ENCODE data around the gene MBTD1.
"Not testable (repeated sequence)": the region's sequence is repeated elsewhere in the genome, so short reads cannot be mapped to it uniquely, and the experiment has no call there.

Gene MBTD1

DNA sequence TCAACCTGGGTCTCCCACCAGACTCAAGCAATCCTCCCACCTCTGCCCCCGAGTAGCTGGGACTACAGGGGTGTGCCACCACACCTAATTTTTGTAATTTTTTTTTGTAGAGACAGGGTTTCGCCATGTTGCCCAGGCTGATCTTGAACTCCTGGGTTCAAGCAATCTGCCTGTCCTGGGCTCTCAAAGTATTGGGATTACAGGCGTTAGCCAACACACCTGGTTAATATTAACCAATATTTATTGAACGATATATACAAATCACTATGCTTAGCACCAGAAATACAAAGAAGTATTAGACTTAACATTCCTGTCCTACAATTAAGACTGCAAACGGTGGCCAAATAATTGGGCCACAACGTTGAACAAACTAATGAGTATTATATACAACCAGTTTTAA lies 4.2 kb downstream of the MBTD1 start:
- no peak for DNase-seq (ENCODE audit: low read depth in 3 of 3)

DNA sequence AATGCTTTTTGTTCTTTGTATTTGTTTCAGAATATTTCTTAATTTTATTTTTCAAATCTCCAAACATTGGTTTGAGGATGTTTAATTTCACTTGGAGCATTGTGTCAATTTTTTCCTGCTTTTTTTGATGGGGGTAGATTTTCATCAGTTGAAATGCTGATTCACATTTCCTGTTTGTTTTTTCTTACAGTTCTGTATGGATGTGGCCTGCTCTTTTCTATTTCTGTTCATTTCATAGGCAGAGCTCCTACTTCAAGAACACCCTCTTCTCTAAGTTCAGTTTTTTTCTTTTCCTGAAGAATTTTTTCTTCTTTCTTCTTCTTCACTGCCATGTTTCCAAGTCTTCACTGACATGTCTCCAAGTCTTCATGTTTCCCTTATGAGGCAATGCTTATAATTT lies 8.8 kb downstream of the MBTD1 start:
- DNase-seq (ENCODE audit: low read depth in 3 of 3) = no peak

DNA sequence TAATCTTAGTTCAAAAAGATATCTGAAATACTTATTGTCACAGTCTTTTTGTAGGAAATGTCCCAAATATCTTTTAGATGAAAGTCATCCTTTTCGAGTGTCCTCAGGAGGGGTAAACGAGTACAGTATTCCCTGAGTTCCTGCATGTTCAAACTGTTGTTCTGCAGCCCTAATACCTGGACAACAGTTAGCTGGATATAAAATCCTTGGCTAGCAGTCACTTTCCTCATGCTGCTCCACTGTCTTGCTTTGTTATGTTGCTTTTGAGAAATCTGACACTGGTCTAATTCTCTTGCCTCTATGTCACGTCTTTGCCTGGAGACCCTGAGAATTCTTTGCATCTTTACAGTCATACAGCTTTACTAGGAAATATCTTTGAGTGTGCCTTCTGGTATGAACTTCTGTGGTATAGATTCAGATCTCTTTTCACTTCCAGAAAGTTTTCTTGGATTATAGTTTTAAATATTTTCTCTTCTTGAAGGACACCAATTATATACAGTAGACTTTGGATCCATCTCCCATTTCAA lies 9.5 kb downstream of the MBTD1 start:
- DNase-seq (ENCODE audit: low read depth in 3 of 3) = no peak

DNA sequence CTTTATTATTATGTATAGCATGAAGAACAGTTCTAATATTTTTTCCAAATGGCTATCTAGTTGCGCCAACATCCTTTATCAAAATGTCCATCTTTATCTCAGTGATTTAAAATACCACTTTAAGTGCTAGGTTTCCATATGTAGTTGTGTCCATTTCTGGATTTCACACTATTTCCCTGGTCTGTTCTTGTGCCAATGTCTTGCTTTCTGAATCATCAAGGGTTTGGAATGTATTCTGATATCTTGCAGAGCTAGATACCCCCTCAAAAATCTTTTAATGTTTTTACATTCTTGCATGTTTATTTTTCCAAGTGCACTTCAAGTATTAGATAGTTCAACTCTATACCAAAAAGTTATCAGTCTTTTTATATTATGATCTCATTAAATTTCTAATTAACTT lies 14.3 kb downstream of the MBTD1 start:
- no peak for DNase-seq (ENCODE audit: low read depth in 3 of 3)

DNA sequence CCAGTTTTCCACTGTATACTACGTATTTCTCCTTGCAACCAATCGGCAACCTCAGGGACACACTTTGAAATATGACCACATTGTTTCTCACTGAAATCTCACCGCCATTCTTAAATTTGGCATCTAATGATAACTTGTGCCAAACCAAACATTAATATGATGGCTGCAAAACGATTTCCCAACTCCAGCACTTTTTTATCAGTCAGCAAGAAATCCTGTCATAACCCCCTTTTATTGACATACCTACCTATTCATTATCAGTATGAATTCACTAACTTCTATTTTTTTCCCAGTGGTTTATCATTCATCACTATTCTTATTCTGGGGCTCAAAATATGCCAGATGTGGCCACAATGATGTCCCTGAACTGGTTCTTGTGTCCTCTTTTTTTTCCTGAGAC lies 15.8 kb downstream of the MBTD1 start:
- DNase-seq (ENCODE audit: low read depth in 3 of 3) = no peak

GRCh38 chr17:51240275-51240674 lies 19.6 kb downstream of the MBTD1 start:
- DNase-seq (ENCODE audit: low read depth in 3 of 3) = no peak

DNA sequence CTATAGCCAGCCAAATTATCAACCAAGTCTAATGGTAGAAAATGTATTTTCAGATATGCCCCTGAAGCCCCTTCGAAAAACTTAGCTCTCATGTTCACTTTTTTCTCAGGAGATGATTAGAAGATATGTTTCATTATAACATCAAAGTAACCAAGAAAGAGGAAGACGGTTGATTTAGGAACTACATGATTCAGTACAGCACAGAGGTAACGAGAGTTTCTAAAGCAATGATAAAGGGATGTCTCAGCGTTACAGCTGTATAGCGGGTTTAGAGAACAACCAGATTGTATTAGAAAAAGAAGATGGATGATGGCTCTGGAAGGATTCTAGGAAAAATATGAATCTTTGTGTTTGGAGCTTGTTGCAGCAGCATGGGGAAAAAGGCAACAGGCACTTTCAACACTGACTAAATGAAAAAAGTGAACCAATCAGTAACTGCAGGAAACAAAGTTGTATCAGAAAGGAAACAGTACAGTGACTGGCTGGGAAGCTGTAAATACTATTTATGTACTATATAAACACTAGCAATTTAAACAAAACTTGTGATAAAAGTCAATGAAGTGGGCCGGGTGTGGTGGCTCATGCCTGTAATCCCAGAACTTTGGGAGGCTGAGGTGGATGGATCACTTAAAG lies 21.5 kb downstream of the MBTD1 start:
- DNase-seq (ENCODE audit: low read depth in 3 of 3) = no peak

GRCh38 chr17:51234162-51234561 lies 25.7 kb downstream of the MBTD1 start:
- no peak for DNase-seq (ENCODE audit: low read depth in 3 of 3)

- no peak for DNase-seq (ENCODE audit: low read depth in 3 of 3)
Measured at GRCh38 chr17:51231999-51232398, 27.9 kb downstream of the MBTD1 start.

GRCh38 chr17:51230306-51230705 lies 29.5 kb downstream of the MBTD1 start:
- no peak for DNase-seq (ENCODE audit: low read depth in 3 of 3)

DNA sequence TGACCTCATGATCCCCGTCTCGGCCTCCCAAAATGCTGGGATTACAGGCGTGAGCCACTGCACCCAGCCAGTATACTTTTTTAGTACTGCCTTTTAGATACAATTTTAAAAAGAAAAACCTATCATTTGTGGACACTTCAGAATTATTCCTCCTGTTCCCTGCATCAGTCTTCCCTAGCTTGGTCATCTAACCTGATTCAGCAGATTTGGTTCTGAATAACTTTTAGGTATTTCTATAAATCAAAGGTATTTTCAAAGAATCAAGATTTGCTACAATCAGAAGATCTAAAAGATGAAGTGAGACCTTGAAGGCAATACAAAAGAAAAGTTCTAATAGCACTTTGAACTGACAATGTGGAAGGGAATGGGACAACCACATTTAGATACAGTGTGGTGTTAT lies 30.0 kb downstream of the MBTD1 start:
- DNase-seq (ENCODE audit: low read depth in 3 of 3) = no peak

DNA sequence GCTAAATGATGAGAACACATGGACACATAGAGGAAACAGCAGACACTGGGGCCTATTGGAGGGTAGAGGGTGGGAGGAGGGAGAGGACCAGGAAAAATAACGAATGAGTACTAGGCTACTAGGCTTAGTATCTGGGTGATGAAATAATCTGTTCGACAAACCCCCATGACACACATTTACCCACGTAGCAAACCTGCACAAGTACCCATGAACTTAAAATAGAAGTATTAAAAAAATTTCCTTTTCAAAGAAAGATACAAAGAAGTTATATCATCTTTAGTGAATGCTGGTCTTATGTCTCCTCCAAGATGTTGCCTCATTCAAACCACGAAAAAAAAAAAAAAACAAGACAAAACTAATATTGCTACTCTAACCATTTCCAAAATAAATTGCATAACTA lies 31.7 kb downstream of the MBTD1 start:
- DNase-seq (ENCODE audit: low read depth in 3 of 3) = no peak

- DNase-seq (ENCODE audit: low read depth in 3 of 3) = not testable (repeated sequence)
Measured at GRCh38 chr17:51225523-51225922, 34.3 kb downstream of the MBTD1 start.

- no peak for DNase-seq (ENCODE audit: low read depth in 3 of 3)
Measured at GRCh38 chr17:51224402-51225262, 35.2 kb downstream of the MBTD1 start.

DNA sequence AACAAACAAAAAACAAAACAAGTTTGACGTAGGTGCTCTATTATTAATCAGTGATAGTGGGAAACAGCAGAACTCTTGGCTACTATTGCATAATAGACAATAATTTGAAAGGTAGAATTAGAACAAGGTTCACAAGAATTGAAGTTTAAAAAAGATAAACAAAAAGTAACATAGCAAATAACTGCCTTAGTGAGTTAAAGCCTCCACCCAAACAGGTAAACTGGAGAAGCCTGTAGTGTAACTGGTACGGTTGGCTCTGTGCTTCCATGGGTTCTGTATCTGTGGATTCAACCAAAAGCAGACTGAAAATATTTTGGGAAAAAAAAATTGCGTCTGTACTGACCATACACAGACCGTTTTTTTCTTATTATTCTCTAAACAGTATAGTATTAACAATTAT lies 38.5 kb downstream of the MBTD1 start:
- DNase-seq (ENCODE audit: low read depth in 3 of 3) = no peak

- no peak for DNase-seq (ENCODE audit: low read depth in 3 of 3)
Measured at GRCh38 chr17:51217946-51218345, 41.9 kb downstream of the MBTD1 start.

DNA sequence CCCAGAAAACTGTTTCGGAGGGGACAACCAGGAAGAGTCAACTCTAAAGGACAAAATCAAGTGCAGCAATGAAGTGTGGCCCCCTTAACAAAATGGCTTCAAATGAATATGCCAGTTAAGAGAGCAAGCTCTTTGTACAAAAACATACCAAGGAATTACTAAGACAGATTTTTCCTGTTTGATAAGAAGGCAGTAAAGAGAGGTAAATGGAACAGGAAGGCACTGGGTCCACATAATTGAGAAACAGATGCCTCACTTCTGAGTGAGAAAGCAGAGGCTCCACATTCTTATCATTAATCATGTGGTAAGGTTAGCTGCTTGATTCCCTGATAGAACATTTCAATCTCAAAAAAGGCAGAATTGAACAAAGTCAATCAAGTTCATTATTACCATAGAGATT lies 44.9 kb downstream of the MBTD1 start:
- DNase-seq (ENCODE audit: low read depth in 3 of 3) = no peak

DNA sequence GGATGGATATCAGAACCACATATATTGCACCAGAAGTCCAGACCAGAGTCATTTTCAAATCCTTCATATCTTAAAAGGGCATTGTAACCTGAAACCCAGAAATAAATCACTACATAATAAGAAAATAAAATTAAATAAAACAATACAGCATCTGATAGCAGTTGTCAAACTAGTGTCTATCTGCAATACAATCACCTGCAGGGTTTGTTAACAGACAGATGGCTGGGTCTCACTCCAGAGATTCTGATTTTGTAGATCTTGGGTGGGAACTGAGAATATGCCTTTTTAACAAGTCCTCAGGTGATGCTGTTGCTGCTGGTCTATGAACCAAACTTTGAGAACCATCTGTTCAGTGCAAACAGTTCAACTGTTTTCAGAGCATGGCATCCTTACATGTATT lies 56.0 kb downstream of the MBTD1 start:
- DNase-seq (ENCODE audit: low read depth in 3 of 3) = no peak

- no peak for DNase-seq (ENCODE audit: low read depth in 3 of 3)
Measured at GRCh38 chr17:51200846-51201245, 59.0 kb downstream of the MBTD1 start.

DNA sequence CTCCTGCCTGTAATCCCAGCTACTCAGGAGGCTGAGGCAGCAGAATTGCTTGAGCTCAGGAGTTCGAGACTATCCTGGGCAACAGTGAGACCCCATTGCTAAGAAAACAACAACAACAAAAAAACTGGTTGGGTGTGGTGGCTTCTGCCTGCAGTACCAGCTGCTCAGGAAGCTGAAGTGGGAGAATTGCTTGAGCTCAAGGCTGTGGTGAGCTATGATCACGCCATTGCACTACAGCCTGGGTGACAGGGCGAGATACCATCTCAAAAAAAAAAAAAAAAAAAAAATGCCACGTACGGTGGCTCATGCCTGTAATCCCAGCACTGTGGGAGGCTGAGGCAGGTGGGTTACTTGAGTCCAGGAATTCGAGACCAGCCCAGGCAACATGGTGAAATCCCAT lies 59.6 kb downstream of the MBTD1 start:
- no peak for DNase-seq (ENCODE audit: low read depth in 3 of 3)

- DNase-seq (ENCODE audit: low read depth in 3 of 3) = no peak
Measured at GRCh38 chr17:51197754-51198153, 62.1 kb downstream of the MBTD1 start.

DNA sequence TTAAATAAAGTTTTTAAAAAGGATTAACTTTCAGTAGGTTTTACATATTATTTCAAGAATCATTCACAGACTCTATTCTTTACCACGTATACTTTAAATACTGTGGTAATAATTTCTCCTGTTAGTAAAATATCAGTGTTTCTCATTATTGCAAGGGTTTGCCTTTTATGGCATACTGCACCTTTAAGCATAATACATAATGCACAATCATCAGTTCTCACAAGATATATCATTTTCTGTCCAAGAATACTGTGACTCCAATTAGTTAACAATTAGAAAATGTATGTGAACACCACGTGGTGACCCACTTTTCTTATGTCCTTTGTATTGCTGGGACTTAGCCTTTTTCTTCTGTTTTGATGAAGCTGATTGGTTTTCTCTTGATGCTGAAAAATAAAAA lies 68.0 kb downstream of the MBTD1 start:
- no peak for DNase-seq (ENCODE audit: low read depth in 3 of 3)

DNA sequence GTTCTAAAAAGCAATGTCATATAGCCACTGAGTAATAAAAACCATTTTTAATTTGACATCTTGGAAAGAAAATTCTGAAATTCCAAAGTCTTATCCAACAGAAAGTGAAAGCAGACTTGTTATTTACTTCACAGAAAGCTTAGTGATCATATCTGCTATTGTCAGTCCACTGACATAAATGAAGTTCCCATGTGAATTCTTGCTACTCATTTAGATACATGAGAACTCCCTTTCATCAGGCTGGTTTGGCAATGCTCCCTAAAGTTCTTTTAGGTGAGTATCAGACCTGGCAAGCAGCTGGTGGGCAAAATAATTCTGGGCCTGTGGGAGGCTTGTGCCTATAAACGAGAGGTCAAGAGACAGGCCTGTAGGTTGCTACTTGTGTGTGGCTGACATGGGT lies 70.2 kb downstream of the MBTD1 start:
- no peak for DNase-seq (ENCODE audit: low read depth in 3 of 3)

Measured in stimulated activated CD4-positive, alpha-beta T cell treated with anti-CD3 and anti-CD28 coated beads, TNF-alpha, amount 100 ng/mL, for 4 hours (primary cell).